GM10266 (cell line): ENCODE measurements around the gene DNAH12.

ENCODE experiments used
- DNase-seq: peaks from one replicate; pipeline ENCODE4 v3.0.0; 2012; ENCODE audit errors: extremely low spot score
- CTCF ChIP-seq: IDR thresholded peaks from 2 replicates; pipeline ENCODE4 v1.5.1; 2012; ENCODE audit warnings: mild to moderate bottlenecking, low read depth; ENCODE audit not compliant: control insufficient read depth, insufficient read depth; ENCODE audit errors: missing control alignments

Gene DNAH12

GRCh38 chr3:57538465-57538864 is 5.7 kb downstream of the DNAH12 start:
- TF ChIP-seq CTCF = no peak
- DNase-seq = no peak

- no peak for TF ChIP-seq CTCF
- no peak for DNase-seq
Observed at GRCh38 chr3:57530071-57530608, 14.0 kb downstream of the DNAH12 start.

GRCh38 chr3:57518276-57518915 is 25.7 kb downstream of the DNAH12 start:
- no peak for DNase-seq
- no peak for TF ChIP-seq CTCF

- no peak for TF ChIP-seq CTCF
- DNase-seq = no peak
Observed at GRCh38 chr3:57512166-57512565, 32.0 kb downstream of the DNAH12 start.

- no peak for DNase-seq
- TF ChIP-seq CTCF = no peak
Observed at GRCh38 chr3:57505901-57506300, 38.2 kb downstream of the DNAH12 start.

- no peak for TF ChIP-seq CTCF
- no peak for DNase-seq
Observed at GRCh38 chr3:57500506-57500905, 43.6 kb downstream of the DNAH12 start.

GRCh38 chr3:57497904-57498303 is 46.2 kb downstream of the DNAH12 start:
- no peak for TF ChIP-seq CTCF
- DNase-seq = no peak
